Activated CD4-positive, alpha-beta T cell treated with anti-CD3 and anti-CD28 coated beads, Interleukin-2, amount 50 U/mL, for 4 hours (primary cell): ENCODE measurements around the gene F8.
"Not testable (repeated sequence)": the region's sequence is repeated elsewhere in the genome, so short reads cannot be mapped to it uniquely, and the experiment has no call there.

Experiments used
- DNase-seq, 2 experiments: peaks; one replicate each; pipeline ENCODE4 v3.0.0-alpha.2; 2020

The F8 gene

GRCh38 chrX:154980330-154981115, 42.0 kb downstream of the F8 start:
- DNase-seq, result peak; percentile 66 to 74

DNA sequence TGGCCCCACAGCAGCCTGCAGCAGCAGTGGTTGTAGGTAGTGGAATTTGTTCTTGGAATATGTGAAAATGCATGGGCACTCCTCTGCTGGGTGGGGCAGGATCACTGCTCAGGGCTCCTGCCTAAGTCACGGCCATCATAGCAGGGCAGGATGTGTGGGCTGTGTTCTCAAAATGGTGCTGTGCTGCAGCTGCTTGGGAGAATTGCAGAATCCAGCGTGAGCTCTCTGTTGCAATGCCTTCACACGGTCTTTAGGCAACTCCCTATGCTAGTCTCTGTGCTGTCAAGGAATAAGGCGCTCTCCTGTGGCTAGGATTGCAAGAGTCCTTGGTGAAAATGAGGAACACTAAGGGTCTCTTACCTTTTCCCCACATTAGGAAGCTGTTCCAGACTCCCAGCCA, 42.9 kb downstream of the F8 start:
- DNase-seq, result no peak

- DNase-seq, result no peak
Measured at GRCh38 chrX:154968353-154968752, 54.2 kb downstream of the F8 start.

GRCh38 chrX:154967603-154968002, 54.9 kb downstream of the F8 start:
- no peak for DNase-seq

- DNase-seq, result no peak
Measured at GRCh38 chrX:154961947-154962346, 60.6 kb downstream of the F8 start.

DNA sequence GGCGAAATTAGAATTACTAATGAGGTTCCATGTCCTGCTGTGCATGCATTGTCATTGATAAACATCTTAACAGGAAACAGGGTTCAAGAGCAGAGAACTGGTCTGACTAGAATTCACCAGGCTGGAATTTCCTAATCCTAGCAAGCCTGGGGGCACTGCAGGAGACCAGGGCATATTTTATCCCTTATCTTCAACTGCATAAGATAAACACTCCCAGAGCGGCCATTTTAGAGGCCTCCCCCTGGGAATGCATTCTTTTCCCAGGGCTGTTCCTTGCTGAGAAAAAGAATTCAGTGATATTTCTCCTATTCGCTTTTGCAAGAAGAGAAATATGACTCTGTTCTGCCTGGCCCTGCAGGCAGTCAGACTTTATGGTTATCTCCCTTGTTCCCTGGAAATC, 66.7 kb downstream of the F8 start:
- DNase-seq, result not testable (repeated sequence)

- not testable (repeated sequence) for DNase-seq
Measured at GRCh38 chrX:154939265-154939664, 83.3 kb downstream of the F8 start.

DNA sequence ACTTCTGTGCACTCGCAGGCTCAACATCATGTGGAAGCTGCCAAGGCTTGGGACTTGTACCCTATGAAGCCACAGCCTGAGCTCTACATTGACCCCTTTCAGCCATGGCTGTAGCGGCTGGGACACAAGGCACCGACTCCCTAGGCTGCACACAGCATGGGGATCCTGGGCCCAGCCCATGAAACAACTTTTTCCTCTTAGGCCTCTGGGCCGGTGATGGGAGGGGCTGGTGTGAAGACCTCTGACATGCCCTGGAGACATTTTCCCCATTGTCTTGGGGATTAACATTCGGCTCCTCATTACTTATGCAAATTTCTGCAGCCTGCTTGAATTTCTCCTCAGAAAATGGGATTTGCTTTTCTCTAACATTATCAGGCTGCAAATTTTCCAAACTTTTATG, 97.8 kb downstream of the F8 start:
- not testable (repeated sequence) for DNase-seq

- peak in 1 of 2 experiments; percentile 2 for DNase-seq
Measured at GRCh38 chrX:154918060-154918483, 104.5 kb downstream of the F8 start.

GRCh38 chrX:154914052-154914451, 108.5 kb downstream of the F8 start:
- DNase-seq, result no peak

GRCh38 chrX:154910528-154910927, 112.0 kb downstream of the F8 start:
- DNase-seq, result not testable (repeated sequence)

DNA sequence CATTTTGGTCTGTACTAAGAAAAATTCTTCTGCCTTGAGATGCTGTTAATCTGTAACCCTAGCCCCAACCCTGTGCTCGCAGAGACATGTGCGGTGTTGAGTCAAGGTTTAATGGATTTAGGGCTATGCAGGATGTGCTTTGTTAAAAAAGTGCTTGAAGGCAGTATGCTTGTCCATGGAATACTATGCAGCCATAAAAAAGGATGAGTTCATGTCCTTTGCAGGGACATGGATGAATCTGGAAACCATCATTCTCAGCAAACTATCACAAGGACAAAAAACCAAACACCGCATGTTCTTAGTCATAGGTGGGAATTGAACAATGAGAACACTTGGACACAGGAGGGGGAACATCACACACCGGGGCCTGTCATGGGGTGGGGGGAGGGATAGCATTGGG, 112.5 kb downstream of the F8 start:
- DNase-seq, result not testable (repeated sequence)

GRCh38 chrX:154908821-154909220, 113.7 kb downstream of the F8 start:
- no peak for DNase-seq

- DNase-seq, result no peak
Measured at GRCh38 chrX:154902408-154902807, 120.1 kb downstream of the F8 start.

GRCh38 chrX:154900323-154900722, 122.2 kb downstream of the F8 start:
- DNase-seq, result no peak

- DNase-seq, result no peak
Measured at GRCh38 chrX:154892296-154892695, 130.2 kb downstream of the F8 start.

GRCh38 chrX:154890990-154891639, 131.4 kb downstream of the F8 start:
- no peak for DNase-seq

GRCh38 chrX:154886789-154887221, 135.7 kb downstream of the F8 start:
- not testable (repeated sequence) for DNase-seq

DNA sequence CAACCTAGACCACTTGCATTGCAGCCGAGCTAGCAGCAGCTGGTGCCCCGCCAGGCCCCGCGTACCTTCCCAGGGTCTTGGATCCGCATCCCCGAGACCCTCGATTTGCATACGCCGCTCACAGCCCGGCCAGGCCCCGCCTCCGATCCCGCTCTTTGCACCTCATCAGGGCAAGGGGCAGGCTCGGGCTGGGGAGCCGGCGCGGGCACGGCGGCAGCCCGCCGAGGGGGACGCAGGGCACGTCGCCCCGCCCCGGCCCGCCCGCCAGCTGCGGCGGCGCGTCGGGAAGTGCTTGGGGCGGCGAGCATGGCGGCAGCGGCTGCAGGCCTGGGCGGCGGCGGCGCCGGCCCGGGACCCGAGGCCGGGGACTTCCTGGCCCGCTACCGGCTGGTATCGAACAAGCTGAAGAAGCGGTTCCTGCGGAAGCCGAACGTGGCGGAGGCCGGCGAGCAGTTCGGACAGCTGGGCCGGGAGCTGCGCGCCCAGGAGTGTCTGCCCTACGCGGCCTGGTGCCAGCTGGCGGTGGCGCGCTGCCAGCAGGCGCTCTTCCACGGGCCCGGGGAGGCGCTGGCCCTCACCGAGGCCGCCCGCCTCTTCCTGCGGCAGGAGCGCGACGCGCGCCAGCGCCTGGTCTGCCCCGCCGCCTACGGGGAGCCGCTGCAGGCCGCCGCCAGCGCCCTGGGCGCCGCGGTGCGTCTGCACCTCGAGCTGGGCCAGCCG, 136.3 kb downstream of the F8 start, which contains the start of gene F8A1:
TSS of gene F8A1 (plus strand) at position 287 of the 720 bp plus-strand sequence. CDS start at position 307, 20 bp downstream.
- DNase-seq, result peak; percentile 21 to 25

DNA sequence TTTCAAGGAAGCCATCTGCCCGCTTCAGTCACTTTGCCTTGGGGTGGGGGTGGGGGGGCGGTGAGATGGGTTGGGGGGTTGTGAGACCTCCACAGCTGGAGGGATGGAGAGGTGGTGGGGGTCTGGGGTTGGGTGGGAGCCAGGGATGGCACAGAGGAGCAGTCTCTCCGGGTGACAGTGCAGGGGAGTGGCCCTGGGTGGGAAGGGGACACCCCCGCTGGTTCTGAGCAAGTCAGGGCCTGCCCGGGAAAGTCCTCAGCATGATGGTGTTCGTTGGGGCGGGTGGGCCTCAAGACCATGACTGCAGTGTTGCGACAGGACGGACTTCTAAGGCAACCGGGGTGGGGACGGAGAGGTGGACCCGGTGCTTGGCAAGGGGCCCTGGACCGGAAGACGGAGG, 137.0 kb downstream of the F8 start:
- DNase-seq, result not testable (repeated sequence)

- DNase-seq, result not testable (repeated sequence)
Measured at GRCh38 chrX:154885057-154885456, 137.5 kb downstream of the F8 start.

DNA sequence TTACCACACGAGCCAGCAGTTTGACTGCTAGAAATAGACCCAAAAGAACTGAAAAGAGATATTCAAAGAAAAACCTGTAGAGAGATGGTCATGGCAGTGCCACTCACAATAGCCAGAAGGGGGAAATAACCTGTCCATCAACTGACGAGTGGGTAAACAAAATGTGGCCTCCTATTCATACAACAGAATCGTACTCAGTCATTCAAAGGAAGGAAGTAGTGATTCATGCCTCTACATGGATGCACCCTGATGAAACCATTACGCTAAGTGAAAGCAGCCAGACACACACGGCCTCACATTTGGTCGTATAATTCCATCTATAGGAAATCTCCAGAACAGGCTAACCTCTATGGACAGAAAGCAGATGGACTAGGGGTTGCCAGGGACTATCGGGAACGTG, 138.5 kb downstream of the F8 start:
- not testable (repeated sequence) for DNase-seq

- no peak for DNase-seq
Measured at GRCh38 chrX:154873329-154873728, 149.2 kb downstream of the F8 start.
